HUDEP-2 (cell line): ENCODE data around the gene MED20.
A peak's percentile ranks its signal among the peaks of the same experiment; 100 is the strongest.
"Not testable (repeated sequence)": the region's sequence is repeated elsewhere in the genome, so short reads cannot be mapped to it uniquely, and the experiment has no call there.

Source experiments
- DNase-seq, 76 experiments: peaks; one replicate each; lab custom pipeline; 2025; ENCODE audit not compliant: unreplicated experiment in 76 of 76; lab: John Stamatoyannopoulos, UW

MED20 gene, protein sequence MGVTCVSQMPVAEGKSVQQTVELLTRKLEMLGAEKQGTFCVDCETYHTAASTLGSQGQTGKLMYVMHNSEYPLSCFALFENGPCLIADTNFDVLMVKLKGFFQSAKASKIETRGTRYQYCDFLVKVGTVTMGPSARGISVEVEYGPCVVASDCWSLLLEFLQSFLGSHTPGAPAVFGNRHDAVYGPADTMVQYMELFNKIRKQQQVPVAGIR

GRCh38 chr6:41920921-41921711, at the start of gene MED20, which contains the start of gene BYSL:
Gene MED20, minus strand, starts transcription at chr6:41921139. Its CDS starts 121 bp downstream, at chr6:41921018.
Gene BYSL, plus strand, starts transcription at chr6:41921499. Its CDS starts 64 bp downstream, at chr6:41921563.
- DNase-seq, result peak in 74 of 76 experiments; percentile 83 to 99 (median 94)

GRCh38 chr6:41970436-41970846, 49.5 kb upstream of the MED20 start:
- no peak for DNase-seq

DNA sequence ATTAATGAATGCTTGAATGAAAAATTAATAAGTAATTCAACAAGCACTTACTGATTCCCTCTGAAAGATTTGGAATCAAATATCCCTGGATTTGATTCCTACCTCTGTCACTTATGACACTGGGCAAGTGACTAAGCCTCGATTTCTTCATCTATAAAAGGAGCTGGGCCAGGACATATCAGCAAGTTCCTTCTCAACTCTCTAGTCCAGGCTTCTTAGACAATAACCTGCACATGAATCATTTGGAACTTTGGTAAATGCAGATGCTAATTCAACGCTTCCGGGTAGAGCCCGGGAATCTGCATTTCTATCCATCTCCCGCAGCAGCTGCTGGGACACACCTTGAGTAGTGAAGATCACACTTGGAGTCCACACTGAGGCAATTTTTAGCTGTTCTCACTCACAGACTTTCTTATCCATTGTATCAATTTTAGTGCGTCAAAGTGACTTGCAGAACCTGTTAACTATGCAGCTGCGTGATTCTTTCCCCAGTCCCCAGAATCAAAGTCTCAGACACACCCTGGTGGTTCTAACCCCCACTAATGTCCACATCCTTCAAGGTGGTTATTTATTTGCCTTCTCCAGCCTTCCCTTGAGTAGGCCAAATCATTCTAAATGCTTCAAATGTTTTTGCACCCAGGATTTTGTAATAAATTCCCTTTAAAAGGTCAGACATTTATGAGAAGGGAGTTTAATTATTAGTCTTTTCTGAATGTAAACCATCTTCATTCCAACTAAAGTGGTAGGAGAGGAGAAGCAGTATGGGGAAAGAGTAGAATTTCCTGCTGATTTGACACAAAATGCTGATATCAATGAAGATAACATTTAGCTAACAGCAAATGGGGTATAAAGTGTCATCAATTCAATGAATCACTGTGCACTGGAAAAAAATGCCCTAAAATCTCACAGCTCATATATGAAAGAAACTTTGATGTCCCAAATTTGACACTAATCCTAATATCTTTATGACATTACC, 46.7 kb upstream of the MED20 start:
- DNase-seq, result peak in 1 of 76 experiments; percentile 15

GRCh38 chr6:41966961-41967311, 46.0 kb upstream of the MED20 start:
- DNase-seq, result no peak

DNA sequence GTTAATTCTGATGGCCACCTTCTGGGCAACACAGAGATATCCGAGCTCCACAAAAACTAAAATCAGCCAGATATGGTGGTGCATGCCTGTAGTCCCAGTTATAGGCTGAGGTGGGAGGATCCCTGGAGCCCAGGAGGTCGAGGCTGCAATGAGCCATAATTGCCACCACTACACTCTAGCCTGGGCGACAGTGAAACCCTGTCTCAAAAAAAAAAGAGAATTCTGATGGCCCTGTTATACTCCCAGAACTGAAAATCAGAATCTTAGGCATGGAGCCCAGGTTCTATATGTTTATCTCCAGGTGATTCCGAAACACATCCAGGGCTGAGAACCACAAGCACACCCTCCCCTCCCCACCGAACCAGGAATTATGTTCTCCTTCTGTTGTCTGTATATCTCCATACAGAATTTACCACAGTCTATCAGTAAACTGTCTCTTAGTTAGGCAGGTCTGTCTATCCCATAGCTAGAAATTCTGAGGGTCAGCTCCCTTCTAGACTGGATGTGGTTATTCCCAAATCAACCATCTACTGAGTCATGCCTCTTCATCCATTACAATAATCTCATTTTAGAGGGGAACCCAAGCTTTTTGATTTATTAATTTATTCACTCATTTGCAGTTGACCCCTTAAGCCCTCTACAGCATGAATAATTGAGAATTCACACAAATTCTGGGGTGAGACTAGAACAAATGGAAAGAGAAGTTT, 45.4 kb upstream of the MED20 start:
- no peak for DNase-seq

DNA sequence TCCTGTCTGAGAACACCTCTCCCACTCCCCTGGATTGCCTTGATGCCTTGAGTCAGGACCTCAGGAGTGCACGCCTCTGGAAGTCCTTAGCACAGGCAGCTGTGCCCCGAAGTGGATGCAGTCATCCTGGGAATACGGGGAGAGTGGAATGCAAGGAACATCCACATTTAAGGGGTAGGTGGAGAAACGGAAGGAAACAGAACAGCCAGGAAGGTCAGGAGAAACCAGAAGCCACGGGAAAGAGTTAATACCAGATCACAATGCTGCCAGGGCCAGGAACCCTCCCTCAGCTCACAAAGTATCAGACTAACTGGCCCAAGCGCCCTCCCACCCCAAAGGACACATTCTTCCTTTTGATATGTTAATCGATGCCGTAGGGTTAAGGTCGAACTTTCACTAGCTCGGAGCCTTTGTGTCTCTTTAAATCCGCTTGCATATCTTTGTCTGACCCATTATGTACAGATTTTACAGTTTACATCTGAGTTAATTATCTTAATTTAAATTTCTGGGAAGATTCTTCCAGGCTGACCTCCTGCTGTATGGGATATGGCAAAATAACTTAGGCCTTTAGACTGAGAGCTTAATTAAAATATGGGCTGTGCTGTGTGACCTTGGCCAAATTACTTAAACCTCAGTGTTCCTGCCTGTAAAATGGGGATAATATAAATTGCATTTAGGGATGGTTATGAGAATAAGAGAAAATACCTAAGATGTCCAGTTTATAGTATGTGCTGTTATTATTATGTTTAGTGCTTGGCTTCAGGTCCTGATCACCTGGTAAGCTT, 44.7 kb upstream of the MED20 start:
- DNase-seq, result no peak

DNA sequence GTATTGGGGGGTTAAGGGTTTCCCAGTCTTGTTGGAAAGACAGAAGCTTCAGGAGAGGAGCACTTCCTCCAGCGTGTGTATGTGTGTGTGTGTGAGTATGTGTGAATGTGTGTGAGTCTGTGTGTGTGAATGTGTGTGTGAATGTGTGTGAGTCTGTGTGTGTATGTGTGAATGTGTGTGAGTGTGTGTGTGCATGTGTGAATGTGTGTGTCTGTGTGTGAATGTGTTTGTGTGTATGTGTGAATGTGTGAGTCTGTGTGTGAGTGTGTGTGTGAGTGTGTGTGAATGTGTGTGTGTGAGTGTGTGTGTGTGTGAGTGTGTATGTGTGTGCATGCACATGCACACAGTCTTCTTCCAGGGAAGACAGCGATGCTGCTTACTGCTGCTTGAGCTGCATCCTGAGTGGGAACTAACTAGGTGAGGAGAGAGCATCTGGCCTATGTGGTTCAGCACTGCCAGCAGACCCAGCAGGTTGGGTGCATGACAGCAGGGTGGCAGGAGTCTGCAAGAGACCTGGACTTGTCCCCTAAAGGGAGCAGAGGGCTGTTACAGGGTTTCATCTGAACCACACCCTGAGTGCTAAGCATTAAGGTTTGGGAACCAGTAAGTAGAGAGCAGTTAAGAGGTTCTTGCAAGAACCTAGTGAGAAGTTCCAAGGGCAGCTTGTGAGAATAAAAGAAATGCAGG, 43.4 kb upstream of the MED20 start:
- peak in 13 of 76 experiments; percentile 13 to 40 (median 22) for DNase-seq

- DNase-seq, result no peak
Observed at GRCh38 chr6:41963371-41963770, 42.4 kb upstream of the MED20 start.

DNA sequence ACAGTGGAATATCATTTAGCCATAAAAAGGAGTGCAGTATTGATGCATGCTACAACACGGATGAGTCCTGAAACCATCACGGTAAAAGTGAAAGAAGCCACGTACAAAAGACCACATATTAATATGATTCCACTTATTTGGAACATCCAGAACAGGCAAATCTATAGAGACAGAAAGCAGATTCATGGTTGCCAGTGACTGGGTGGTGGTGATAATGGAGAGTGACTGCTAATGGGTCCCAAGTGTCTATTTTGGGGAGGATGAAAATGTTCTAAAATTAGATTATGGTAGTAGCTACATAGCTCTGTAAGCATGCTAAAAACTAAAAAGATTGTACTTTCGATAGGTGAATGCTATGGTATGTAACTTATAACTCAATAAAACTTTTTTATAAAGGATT, 39.1 kb upstream of the MED20 start:
- no peak for DNase-seq

DNA sequence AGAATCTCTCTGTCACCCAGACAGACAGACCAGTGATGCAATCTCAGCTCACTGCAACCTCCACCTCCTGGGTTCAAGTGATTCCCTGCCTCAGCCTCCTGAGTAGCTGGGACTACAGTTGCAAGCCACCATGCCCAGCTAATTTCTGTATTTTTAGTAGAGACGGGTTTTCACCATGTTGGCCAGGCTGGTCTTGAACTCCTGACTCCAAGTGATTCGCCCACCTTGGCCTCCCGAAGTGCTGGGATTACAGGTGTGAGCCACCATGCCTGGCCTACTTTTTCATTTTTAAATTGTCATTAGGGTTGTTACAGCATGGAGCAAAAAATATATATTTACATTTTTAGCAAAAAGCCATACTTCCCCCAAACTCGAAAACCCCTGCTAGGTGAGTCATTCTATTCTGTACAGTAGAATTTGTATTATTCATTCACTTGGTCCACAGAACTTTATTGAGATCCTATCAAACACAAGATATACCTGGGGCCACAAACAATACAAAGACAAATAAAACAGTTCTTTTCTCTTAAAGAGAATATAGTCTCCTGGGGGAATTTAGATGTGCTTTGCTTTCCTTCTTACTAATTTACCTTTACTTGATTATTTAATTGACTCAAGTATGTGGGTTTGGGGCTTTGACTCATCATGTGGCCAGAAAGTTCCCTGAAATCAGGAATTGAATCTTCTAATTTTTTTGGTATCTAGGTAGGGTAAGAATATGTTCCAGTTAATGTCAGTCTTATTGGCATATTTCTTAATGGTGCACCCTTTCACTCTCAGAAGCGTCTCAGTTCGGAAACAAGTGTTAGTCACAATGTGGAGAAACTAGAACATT, 37.3 kb upstream of the MED20 start:
- DNase-seq, result no peak

DNA sequence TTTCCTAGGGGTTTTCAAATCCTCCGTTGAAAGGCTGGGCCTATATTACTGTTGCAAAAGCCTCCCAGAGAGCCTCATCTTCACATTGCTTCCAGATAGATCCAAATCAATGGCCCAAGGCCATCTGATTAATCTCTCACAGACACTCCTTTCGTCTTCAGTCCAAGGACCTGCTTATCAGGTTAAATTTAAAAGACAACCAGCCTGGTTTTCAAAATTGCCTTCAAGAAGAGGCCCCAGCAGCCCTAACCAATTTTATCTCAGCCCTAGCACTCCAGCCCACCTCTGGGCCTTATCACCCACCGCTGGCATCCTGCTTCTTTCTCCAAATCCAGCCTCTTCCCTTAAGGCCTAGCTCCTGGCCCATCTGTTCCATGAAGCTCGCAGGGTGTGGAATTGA, 36.2 kb upstream of the MED20 start:
- DNase-seq, result peak in 73 of 76 experiments; percentile 44 to 97 (median 75)

GRCh38 chr6:41955412-41955811, 34.5 kb upstream of the MED20 start:
- no peak for DNase-seq

DNA sequence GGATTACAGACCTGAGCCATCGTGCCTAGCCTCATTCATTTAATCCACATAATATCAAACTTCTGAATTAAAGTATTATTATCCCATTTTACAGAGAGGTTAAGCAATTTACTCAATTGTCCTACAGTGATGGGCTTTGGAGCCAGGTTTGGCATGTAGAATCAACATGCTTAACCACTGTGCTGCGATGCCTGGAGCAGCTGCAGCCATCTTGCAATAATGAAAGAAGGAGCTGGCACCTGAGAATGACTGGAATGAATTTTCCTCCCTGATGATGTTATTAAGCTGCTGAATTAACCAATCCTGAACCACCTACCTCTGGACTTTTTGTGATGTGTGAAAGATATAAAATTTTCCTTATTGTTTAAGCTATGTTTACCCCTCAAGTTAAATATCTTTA, 33.7 kb upstream of the MED20 start:
- no peak for DNase-seq

DNA sequence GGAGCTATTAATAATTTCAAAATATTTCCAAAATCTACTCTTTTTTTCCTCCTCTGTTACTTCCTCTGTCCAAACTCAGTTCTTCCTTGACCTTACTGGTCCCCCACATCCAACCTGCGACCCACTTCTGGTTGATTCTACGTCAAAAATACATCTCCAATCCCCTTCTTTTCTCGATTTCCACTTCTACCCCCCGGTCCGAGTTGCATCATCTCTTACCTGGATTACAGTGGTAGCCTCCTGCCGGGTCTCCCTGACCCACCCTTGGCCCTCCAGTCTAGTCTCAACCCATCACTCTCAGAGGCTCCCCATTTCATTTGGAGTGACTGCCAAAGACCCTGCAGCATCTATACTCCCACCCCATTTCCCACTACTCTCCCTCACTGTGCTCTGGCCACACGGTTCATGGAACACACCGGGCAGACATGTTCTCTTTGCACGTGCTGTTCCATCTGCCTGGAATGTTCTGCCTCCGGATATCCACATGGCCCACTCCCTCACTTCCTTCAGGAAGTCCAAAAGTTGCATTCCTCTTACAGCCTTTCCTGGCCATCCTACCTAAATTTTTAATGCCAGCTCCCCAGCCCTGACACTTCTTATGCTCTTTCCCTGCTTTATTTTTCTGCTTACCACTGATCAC, 26.8 kb upstream of the MED20 start:
- no peak for DNase-seq

DNA sequence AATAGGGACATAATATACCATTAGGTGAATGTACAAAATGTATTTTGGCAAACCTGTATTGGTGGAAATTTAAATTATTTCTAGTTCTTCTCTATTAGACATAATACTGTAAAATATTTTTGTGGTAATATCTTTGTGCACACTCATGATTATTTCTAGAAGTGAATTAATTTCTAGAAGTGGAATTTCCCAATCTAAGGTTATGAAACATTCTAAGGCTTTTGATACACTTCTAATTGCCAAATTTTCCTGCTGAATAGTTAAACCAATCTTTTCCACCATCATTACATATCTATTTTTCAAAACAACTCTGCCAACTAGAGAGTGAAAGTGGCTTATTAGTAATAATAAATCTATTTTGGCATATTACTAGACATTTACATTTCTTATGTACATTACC, 22.5 kb upstream of the MED20 start:
- no peak for DNase-seq

GRCh38 chr6:41942882-41943281, 21.9 kb upstream of the MED20 start:
- not testable (repeated sequence) for DNase-seq

DNA sequence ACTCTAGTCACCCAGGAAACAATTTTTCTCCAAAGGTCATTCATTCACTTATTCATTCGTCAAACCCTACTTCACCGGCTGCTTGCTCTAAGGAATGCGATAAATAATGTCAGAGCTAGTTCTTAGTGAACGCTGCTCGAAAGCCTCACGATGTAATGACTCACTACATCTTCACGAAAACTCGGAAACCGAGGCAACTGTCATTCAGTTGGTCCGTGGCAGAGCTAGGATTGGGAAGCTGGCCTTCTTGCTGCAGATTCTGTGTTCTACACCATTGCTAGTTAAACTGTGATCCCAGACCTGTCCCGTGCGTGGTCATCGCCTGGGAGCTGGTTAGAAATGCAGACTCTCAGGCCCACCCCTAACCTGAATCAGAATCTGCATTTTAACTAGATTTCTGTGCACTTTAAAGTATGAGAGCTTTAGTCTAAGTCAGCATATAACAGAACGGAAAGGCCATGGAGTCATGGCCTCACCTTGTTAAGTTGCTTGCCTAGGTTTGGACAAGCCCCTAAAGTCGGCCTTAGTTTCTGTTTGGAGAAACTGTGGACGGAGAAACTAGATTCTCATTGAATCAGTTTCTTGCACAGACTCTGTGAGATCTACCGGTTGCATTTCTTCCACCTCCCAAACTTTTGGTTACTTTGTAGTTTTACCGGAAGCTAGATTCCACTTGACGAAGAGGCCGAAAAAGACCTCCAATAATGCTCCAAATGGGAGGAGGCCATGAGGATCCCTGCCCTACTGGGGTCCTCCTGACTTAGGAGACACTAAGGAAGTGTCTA, 21.3 kb upstream of the MED20 start:
- peak in 3 of 76 experiments; percentile 43 to 86 (median 61) for DNase-seq
